Left lobe of liver (tissue), 2 donors: ENCODE measurements around the gene GUCA1A. TPM values are rescaled to one million over a fixed set of nuclear protein-coding genes. Genes with fewer than 3 reads are reported as not detected.
"Not testable (repeated sequence)": the region's sequence is repeated elsewhere in the genome, so short reads cannot be mapped to it uniquely, and the experiment has no call there.

ENCODE experiments used
- ATAC-seq: fragments of 200-7000 bp; cut with Tn5 transposase; one replicate; pipeline ENCODE4 v1.9.1; 2020; ENCODE audit warnings: mild to moderate bottlenecking, moderate library complexity
- DNase-seq: peaks from one replicate; pipeline ENCODE4 v3.0.0-alpha.2; 2020; ENCODE audit warnings: low spot score
- total RNA-seq: library from RNA; stranded (reverse); gene quantifications from one replicate; pipeline ENCODE4 v1.2.1, GENCODE V29; 2021
- donor health status: DM: no; HTN: no; CAD: no; lungs with moderate emphysema.
- donor health status: DM: no; HTN: yes; CAD: no.

Gene GUCA1A
- total RNA-seq, 1 donor from 2014 or later: not detected

DNA sequence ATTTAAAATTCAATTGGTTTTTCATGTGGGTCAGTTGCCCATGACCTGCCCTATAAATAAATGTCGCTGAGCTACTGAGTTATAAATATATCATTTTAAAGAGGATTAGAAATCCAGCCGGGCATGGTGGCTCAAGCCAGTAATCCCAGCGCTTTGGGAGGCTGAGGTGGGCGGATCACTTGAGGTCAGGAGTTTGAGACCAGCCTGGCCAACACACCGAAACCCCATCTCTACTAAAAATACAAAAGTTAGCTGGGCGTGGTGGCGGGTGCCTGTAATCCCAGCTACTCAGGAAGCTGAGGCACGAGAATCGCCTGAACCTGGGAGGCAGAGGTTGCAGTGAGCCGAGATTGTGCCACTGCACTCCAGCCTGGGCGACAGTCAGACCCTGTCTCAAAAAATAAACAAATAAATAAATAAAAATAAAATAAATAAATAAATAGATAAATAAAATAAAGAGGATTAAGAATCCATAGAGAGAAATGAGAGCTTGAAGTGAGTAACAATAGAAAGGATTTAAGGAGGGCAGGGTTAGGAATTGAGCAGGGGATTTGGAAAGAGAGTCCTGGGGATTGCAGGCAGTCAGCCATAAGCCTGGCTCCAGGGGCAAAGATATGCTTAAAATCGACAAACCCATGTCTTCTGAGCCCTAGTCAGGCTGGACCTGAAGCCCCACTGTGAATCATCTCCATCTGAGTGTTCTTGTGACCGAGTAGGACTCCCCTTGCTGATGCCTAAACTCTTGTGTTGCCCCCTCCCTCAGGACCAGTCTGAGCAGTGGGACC lies 29.2 kb downstream of the GUCA1A start:
- not testable (repeated sequence) for ATAC-seq, DNase-seq

DNA sequence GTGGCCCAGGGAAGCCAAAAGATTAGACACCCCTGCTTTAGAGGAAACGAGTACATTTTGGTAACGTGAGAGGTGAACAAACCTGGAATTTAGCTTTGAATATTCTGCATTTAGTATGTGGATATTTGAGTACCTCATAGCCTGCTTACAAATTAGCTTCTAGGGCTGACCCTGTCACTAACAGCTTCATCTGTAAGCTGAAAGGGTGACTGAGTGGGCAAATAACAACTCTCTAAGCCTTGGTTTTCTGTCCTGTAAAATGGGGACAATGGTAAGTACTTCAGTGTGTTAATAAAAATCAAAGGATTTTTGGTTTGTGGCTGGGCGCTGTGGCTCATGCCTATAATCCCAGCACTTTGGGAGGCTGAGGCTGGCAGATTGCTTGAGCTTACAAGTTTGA lies 30.0 kb downstream of the GUCA1A start:
- ATAC-seq: no peak
- no peak for DNase-seq

DNA sequence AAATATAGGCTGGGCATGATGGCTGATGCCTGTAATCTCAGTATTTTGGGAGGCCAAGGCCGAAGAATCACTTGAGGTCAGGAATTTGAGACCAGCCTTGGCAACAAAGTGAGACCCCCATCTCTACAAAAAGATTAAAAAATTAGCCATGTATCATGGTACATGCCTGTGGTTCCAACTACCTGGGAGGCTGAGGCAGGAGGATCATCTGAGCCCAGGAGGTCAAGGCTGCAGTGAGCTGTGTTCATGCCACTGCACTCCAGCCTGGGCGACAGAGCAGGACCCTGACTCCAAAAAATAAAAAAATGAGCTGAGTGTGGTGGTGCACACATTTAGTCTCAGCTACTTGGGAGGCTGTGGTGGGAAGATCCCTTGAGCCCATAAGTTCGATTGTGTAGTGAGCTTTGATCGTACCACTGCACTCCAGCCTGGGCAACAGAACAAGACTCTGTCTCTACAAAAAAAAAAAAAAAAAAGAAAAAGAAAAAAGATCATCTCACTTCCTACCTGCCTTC lies 31.7 kb downstream of the GUCA1A start:
- ATAC-seq (peak; percentile 38), DNase-seq (no peak)

DNA sequence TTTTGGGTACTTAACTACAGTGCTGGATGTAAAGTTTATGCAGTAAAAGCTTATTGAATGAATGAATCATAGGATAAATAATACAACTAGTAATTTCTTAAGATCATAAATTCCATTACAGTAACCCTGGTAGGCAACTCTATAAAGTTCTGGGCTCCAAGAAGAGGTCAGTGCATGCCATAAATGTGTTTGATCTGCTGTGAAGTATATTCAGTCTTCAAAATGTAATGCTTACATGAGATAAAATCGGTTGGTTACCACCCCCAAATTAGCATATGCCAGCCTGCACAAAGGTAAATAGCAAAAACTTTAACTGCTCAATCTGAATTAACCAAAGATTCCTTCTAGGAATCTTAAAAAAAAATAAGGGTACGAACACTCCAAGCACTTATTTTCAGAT lies 34.4 kb downstream of the GUCA1A start:
- DNase-seq, ATAC-seq: not testable (repeated sequence)

DNA sequence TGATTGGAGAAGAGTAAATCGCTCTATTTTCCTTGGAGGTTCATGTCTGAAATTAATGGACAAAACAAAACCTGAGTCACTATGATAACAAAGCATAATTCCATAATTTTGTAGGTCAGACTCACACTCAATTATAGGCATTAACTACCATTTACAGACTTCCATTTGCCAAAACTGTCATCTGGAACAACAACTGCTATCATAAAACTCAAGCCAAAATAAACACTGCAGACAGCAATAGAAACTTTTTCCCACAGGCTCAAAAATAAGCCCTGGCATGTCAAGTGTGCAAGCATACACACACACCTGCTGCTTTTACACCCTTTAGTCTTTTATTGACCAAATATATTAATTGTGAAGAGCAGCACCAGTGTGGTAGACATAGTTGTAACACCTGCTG lies 37.4 kb downstream of the GUCA1A start:
- peak; percentile 82 for ATAC-seq

DNA sequence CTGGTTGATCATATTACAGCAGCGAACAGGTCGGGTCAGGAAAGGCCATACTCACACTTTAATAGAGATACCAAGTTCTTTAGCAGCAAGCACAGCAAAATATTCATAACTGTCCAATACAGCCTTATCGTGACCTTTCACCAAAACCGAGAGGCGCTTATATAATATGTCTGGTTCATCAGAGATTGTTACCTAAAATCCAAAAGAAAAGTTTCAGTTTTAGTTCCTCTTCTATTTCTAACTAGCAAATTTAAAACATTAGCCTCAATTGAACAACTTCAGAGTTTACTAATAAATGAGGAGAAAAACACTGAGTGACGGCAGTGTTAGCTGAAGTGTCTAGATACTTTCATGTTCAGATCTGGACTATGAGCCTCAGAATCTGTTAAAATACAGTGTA lies 38.6 kb downstream of the GUCA1A start:
- DNase-seq (no peak), ATAC-seq (peak; percentile 48)

More for the DNA sequence above, 37.4 kb downstream of the GUCA1A start:
- no peak for DNase-seq

DNA sequence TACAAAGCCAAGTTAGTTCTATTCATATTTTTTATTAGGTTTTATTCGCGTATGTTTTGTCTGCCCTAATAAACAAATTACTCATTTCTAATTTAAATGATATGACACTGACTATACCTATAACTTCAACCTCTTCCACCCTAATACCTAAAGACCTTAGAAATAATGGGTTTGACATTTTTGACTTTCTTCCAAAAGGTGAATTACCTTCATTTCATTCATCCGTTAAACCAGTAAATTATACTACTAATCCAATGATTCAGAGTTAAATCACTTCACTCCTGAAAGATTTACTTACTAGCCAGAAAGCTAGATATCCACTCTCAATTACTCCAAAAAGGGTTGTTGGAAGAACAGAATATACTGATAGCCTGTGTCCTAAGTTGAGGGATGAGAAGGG lies 39.3 kb downstream of the GUCA1A start:
- ATAC-seq: no peak
- DNase-seq: no peak

DNA sequence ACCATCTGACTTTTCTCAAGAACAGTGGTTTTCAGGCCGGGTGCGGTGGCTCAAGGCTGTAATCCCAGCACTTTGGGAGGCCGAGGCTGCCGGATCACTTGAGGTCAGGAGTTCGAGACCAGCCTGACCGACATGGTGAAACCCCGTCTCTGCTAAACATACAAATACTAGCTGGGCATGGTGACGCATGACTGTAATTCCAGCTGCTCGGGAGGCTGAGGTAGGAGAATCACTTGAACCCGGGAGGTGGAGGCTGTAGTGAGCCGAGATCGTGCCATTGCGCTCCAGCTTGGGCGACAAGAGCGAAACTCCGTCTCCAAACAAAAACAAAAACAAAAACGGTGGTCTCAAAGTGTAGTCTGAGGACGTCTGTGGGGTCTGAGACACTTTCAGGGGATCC lies 43.3 kb downstream of the GUCA1A start:
- not testable (repeated sequence) for ATAC-seq, DNase-seq

DNA sequence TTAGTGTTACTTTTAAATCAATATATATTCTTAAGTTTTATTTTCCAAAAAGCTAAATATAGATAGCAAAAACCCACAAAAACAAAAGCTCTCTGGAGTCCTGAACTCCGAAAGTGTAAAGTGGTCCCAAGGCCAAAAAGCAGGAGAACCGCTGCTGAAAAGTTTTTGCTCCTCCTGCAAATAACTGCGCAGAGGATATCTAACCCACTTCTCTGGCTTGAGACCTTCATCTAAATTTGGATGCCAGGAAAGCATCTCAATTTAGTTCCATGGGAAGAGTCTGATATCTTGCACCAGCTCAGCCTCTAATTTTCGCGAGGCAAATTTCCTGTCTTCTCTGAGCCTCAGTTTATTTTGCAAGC lies 44.0 kb downstream of the GUCA1A start:
- peak; percentile 5 for ATAC-seq
- no peak for DNase-seq

DNA sequence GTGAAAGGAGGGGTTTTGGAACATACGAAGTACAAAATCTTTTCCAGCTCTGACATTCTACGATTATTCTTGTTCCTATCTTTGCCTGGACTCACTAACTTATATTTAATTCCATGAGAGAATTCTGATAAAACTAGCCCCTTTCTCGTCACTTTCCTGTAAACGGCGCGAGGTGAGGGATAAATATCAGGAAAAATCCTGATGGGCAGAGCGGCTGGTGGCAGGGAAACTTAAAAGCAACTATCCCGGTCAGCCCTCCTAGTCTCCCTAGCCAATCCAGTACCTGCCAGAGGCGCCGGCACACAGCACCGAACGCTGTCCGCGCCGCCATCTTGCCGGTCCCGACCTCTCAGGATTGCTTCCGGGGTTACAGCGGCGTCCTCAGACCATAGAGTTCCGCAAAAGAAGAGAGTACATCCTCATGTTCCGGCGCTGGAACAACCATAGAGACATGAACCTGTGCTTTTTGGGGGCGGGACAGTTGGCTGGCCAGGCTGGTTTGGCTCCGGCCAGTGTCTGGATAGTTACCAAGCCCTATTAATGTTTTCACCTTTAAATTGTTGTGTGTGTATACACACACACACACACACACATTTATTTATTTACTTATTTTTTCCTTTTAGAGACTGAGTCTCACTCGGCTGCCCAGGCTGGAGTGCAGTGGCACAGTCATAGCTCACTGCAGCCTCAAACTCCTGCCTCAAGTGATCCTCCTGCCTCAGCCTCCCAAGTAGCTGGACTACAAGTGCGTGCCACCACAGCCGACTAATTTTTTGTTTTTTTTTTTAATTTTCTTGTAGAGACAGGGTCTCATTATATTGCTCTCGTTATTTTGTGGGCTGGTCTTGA lies 44.6 kb downstream of the GUCA1A start, which contains the start of gene MRPS10:
Gene MRPS10 (minus strand): TSS at position 343 of the 849 bp plus-strand sequence. CDS start 12 bp downstream, at position 331.
- DNase-seq (peak; percentile 92), ATAC-seq (peak; percentile 99)

DNA sequence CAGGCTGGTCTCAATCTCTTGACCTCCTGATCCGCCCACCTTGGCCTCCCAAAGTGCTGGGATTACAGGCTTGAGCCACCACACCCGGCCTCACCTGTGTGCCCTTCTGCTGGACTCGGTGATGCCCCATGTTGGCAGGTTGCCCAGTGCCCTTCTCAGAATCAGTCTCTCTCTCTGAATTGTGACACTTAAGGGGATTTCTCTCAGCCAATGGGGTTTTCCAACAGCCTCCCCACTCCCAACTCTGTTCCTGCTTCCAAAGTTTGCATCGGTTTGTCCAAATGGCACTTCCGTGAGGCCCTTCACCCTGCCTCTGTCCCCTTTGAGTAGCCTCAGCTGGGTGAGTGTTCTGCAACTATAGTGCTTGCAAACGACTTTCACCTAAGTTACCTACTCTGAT lies 47.6 kb downstream of the GUCA1A start:
- DNase-seq (no peak), ATAC-seq (no peak)

DNA sequence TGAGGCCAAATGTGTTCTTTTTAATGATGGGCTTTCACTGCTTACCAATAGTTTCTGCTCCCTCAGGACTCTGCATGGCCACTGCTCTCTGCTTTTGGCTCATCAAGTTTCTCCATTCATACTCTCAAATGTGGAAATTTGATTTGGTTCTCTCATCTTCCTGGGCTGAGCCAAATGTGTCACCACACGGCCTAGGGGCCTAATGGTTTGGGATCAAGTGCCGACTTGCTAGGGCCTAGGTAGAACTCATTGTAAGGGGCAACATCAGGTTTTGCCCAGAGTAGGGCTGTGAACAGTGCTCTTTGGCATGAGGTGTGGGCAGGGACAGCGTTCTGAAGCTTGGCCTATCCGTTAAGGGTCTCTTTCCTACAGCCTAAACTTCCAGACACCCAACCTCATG lies 48.4 kb downstream of the GUCA1A start:
- no peak for ATAC-seq
- no peak for DNase-seq

DNA sequence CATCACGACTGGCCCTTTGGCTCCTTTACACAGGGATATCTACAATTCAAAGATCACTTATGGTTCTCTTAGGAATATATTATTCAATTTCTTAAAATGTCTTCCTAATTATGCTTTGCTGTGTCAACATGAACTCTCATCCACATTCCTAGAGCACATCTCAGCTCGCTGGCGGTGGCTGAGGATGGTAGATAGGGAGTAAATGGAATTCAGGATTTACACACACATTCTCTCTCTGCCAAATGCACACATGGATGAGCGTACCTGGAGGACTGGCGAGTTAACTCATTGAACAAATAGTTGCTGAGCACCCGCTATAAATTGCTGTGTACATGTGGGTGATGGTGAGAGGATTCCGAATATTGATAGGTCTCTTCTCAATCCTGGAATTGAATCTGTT lies 49.3 kb downstream of the GUCA1A start:
- DNase-seq (no peak), ATAC-seq (no peak)

DNA sequence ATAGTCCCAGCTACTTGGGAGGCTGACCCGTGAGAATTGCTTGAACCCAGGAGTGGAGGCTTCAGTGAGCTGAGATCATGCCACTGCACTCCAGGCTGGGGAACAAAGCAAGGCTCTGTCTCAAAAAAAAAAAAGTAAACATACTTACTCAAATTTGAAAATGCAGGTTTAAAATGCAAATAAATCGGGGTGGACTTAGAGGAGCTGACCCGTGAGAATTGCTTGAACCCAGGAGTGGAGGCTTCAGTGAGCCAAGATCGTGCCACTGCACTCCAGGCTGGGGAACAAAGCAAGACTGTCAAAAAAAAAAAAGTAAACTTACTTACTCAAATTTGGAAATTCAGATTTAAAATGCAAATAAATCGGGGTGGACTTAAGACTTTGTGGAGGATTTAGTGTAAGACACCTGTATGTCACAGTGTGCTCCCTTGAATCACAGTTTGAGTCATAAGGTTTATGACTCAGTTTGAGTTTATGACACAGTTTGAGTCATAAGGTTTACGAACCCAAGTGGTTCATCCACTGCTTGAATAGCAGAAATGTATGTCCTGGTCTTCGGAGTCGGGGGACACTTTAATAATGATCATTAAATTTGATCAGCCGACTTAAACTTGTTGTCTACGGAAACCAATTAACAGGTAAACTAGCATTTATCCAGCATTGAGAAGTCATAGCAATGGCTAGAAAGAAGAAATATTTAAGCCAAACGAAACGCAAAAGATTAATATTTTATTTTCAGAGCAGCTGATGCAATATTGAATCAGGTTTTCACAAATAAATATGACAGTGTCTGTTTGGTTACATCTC lies 51.3 kb downstream of the GUCA1A start:
- DNase-seq (no peak), ATAC-seq (no peak)

DNA sequence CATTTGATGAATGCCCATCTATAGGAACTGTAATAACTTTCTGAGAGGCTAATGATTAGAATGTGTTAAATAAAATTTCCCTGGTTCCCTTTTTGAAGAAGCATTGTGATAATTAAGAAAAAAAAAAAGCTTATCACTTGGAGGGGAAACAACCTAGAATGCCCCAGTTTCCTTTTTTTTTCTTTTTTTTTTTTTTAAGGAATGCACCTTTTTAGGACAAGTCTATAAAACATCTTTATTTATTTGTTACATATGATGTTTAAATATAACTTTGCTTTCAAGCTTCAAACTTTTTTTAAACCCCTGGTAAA lies 51.8 kb downstream of the GUCA1A start:
- ATAC-seq (no peak), DNase-seq (no peak)

DNA sequence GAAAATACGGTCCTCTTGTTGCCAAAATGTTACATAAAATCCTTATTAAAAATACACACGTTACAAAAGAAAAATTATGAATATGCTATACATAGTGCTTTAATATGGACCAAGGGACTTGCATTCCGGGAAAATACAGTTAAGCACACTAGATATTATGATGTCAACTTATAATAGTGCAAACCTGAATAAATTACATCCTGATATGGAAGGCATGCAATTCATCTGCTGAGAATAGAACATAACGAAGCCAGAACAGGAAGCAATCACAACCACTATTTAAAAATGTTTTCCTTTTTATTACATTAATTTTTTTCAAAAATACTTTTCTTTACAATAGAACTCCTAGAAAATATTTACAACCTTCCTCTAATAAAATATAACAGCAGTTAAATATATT lies 52.3 kb downstream of the GUCA1A start:
- no peak for ATAC-seq

DNA sequence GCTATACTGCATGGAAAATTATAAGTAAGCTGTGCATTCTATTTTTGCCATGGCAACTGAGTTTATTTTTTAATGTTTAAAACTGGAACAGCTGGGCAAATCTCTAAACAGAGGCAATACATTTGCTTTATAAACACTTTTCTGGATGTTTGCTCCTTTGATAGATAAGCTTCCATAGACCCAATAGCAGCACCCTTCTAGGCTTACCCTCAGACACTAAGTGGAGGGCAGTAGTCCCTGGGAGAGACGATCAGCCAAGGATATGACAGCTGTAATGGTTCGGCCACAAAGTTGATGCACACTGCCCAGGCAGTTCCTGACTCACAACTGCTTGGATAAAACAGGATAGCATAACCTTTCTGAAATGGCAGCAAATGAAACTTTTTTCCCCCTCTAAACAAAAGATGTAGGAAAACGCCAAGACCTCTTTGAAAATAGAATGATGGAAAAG lies 53.0 kb downstream of the GUCA1A start:
- ATAC-seq (no peak), DNase-seq (no peak)

More for the DNA sequence above, 52.3 kb downstream of the GUCA1A start:
- DNase-seq: no peak

DNA sequence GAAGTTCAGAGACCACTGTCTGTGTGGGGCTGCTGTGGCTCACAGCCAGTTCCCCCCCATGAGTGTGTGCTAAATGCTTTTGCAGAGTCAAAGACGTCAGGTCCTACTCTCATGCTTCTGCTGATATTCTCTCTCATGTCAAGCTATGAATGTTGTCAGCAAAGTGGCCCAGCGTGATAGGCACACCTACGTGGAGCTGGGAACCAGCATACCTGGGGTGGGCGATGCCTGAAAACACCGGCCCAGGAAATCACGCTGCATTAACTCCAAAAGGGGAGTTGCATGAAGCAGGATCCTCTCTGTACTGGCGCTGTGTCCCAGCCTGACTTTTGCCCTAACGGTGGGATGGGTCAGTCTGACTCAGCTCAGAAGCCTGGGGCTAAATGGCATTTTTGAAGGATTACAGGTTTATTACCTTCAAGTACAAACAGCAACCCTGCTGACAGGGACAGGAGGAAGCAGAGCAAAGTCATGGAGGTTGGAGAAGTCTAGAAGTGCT lies 53.5 kb downstream of the GUCA1A start:
- DNase-seq (no peak), ATAC-seq (peak; percentile 77)

DNA sequence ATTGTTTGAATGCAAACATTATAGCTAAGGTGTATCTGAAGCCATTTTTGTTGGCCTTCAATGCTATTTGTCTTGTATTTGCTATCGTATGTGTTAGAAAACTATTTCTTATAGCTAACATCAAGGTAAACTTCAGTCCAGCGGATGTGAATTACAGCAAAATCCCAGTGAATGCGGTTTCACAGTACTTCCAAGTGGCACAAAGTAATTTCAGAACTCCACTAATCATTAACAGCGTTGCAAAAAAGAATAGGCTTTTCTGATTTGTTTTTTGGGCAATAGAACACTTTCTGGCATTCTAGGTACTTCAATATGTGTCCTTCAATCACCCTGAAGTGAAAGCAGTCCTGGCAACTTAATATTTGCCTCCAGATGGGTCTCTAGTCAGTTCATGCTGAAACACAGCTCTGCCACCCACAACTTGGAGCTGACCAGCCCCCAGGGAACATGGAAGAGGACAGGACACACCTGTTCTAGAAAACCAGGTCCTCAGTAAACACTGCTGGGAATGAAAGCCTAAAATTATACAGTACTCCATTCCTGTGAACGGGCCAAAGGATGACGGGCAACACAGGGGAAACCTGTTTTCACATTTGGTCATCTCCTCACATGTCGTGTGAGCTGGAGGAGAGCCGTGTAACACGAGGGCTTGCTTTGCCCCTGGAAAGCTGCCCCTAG lies 54.1 kb downstream of the GUCA1A start:
- ATAC-seq: peak; percentile 75

DNA sequence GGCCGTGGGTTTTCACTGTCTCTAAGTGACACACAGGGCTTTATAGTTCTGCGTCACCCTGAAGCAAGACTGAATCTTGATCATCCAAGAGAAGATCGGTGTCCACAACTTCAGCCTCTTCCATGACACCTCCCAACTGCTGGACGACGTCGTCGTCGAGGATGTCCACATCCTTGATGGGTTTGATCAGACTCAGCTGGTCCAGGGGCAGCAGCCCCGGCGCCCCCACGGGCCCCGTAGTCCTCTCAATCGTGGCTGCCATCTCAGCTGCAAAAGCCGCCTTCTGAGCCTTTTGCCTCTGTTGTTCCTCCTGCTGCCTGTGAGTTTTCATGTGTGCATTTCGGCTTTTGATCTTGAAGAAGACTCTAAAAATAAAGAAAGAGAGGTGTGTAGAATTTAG lies 55.1 kb downstream of the GUCA1A start:
- ATAC-seq (no peak), DNase-seq (no peak)

More for the DNA sequence above, 54.1 kb downstream of the GUCA1A start:
- no peak for DNase-seq
